ENCODE data around the gene TCP1. TPM values are rescaled to one million over a fixed set of nuclear protein-coding genes. Genes with fewer than 3 reads are reported as not detected.

Gene TCP1
- total RNA-seq, 1 donor from 2014 or later = 167 TPM

DNA sequence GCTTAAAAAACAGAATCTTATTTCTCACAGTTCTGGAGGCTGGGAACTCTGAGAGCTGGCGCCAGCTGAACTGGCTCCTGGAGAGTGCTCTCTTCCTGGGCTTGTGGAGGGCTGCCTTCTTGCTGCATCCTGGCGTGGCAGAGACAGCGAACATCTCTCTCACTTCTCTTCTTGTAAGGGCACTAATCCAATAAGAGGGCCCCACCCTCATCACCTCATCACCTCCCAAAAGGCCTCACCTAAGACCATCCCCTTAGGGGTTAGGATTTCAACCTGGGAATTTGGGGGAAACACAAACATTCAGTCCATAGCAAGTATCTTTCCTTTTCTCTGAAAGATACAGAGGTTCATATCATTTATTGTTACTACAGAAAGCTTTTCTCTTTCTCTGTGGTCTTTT is 34.6 kb upstream of the TCP1 start:
- no peaks in the 10 kb centered on the region for H3K27me3 Mint-ChIP-seq (ENCODE audit: unreplicated experiment)
- H3K4me3 Mint-ChIP-seq (ENCODE audit: unreplicated experiment) = no peak overlapping the region
- H3K27ac Mint-ChIP-seq (ENCODE audit: unreplicated experiment) = no peak overlapping the region
- H3K36me3 Mint-ChIP-seq (ENCODE audit: unreplicated experiment) = no peaks in the 10 kb centered on the region
- TF ChIP-seq, protein P1, sequence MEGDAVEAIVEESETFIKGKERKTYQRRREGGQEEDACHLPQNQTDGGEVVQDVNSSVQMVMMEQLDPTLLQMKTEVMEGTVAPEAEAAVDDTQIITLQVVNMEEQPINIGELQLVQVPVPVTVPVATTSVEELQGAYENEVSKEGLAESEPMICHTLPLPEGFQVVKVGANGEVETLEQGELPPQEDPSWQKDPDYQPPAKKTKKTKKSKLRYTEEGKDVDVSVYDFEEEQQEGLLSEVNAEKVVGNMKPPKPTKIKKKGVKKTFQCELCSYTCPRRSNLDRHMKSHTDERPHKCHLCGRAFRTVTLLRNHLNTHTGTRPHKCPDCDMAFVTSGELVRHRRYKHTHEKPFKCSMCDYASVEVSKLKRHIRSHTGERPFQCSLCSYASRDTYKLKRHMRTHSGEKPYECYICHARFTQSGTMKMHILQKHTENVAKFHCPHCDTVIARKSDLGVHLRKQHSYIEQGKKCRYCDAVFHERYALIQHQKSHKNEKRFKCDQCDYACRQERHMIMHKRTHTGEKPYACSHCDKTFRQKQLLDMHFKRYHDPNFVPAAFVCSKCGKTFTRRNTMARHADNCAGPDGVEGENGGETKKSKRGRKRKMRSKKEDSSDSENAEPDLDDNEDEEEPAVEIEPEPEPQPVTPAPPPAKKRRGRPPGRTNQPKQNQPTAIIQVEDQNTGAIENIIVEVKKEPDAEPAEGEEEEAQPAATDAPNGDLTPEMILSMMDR (IDR thresholded peaks at IDR 0.05) = no peak
- peaks cover 9% of the 10 kb centered on the region for H3K4me1 Mint-ChIP-seq (ENCODE audit: unreplicated experiment)
- no peaks in the 10 kb centered on the region for H3K9me3 Mint-ChIP-seq (ENCODE audit: unreplicated experiment)
- DNase-seq (ENCODE audit: extremely low spot score, unreplicated experiment) = no peak

DNA sequence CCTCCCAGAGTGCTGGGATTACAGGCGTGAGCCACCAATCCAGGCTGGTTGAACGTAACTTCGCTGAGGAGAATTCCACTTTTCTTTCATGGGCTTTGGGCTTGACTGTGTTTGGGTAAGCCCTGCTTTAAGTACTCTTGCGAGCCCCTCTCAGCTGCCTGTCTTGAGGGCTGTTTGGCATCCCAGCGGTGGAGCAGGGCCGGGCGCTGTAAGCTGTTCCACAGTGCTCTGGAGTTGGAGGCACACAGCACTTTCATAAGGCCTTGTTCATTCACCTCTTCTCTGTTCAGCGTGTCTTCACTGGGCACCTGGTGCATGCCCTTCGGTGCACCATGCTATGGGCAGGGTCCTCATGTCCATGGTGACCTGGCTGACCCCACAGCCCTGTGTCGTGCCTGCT is 32.3 kb upstream of the TCP1 start:
- Mint-ChIP-seq H3K9me3 (ENCODE audit: unreplicated experiment) (no peaks in the 10 kb centered on the region), H3K27ac (ENCODE audit: unreplicated experiment) (no peak overlapping the region), H3K36me3 (ENCODE audit: unreplicated experiment) (no peaks in the 10 kb centered on the region), H3K4me1 (ENCODE audit: unreplicated experiment) (peaks cover 9% of the 10 kb centered on the region), H3K27me3 (ENCODE audit: unreplicated experiment) (no peaks in the 10 kb centered on the region), H3K4me3 (ENCODE audit: unreplicated experiment) (no peak overlapping the region)
- TF ChIP-seq, protein P1 (IDR thresholded peaks at IDR 0.05) = no peak
- DNase-seq (ENCODE audit: extremely low spot score, unreplicated experiment) = no peak

DNA sequence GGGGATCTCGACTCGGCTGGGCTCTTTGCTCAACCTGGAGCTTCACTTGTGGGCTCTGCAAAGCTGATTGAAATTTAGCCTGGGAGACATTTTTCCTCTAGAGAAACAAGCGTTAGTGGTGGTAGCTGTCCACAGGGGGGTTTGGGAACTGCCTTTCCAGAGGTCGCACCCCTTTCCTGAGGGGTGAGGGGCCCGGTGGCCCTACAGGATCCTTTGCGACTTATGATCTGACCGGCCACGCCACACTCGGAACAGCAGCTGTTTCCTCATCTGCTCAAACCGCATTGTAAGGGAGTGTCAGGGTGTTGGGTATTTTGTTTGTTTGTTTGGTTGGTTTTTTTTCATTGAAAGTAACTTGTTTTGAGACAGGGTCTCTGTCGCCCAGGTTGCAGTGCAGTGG is 31.7 kb upstream of the TCP1 start:
- Mint-ChIP-seq H3K36me3 (ENCODE audit: unreplicated experiment) (no peaks in the 10 kb centered on the region), H3K9me3 (ENCODE audit: unreplicated experiment) (no peaks in the 10 kb centered on the region), H3K27me3 (ENCODE audit: unreplicated experiment) (no peaks in the 10 kb centered on the region), H3K4me3 (ENCODE audit: unreplicated experiment) (no peak overlapping the region), H3K27ac (ENCODE audit: unreplicated experiment) (no peak overlapping the region), H3K4me1 (ENCODE audit: unreplicated experiment) (peaks cover 9% of the 10 kb centered on the region)
- TF ChIP-seq, protein P1 (IDR thresholded peaks at IDR 0.05) = no peak
- no peak for DNase-seq (ENCODE audit: extremely low spot score, unreplicated experiment)

DNA sequence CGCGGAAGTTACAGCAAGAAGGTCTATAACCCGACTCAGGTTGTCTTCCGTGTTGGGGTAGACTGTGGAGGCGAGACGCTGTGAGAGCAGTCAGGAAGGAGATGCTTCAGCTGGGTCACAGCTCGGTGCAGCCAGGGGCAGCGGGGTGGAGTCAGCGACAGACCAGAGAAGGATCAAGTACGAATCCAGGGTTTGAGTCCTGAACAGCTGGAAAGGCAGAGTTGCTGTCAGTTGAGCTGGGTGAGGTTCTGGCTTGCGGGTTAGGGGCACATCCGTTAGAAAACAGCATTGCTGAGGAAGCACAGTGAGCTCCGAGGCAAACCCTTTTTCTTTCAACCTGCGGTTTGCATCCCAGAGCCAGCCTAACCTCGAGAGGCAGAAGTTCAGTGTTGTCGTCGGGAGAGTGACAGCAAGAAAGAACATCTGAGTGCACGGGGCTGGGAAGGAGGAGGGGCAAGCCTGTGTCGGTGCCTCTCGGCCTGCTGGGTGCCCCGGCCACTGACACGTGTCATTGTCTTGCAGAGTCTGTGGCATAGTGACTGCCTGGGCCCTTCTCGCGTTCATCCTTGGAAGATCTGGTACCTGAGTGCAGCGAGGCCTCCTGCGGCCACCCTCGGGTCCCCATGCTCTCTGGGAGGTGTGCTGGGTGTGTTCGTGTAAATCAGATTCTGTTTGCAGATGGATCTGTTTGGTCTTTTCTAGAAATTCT is 30.7 kb upstream of the TCP1 start:
- Mint-ChIP-seq H3K27ac (ENCODE audit: unreplicated experiment) (no peak overlapping the region), H3K9me3 (ENCODE audit: unreplicated experiment) (no peaks in the 10 kb centered on the region), H3K27me3 (ENCODE audit: unreplicated experiment) (no peaks in the 10 kb centered on the region), H3K36me3 (ENCODE audit: unreplicated experiment) (no peaks in the 10 kb centered on the region), H3K4me1 (ENCODE audit: unreplicated experiment) (peaks cover 9% of the 10 kb centered on the region), H3K4me3 (ENCODE audit: unreplicated experiment) (peak overlapping the region; percentile 38)
- TF ChIP-seq, protein P1 (IDR thresholded peaks at IDR 0.05) = no peak
- DNase-seq (ENCODE audit: extremely low spot score, unreplicated experiment) = no peak

DNA sequence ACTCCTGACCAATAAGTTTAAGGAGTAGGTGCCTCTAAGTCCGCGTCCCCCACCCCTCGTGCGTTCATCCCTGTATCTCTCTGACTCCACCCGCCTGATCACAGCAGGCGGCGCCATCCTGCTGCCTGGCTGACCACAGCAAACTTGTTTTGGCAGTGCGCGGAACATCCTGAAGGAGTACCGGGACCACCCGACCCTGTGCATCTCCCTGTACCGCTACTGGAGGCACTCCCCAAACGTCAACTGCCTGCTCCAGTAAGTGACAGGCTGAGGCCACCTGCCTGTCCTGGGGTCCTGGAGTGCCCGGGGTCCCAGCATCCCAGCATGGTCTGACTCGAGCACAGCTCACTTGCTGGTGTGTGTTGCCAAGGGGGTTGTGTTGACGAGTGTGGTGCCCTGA is 29.7 kb upstream of the TCP1 start:
- H3K4me1 Mint-ChIP-seq (ENCODE audit: unreplicated experiment) = peaks cover 9% of the 10 kb centered on the region
- TF ChIP-seq, protein P1 (IDR thresholded peaks at IDR 0.05) = no peak
- no peaks in the 10 kb centered on the region for H3K27me3 Mint-ChIP-seq (ENCODE audit: unreplicated experiment)
- H3K9me3 Mint-ChIP-seq (ENCODE audit: unreplicated experiment) = no peaks in the 10 kb centered on the region
- H3K27ac Mint-ChIP-seq (ENCODE audit: unreplicated experiment) = no peak overlapping the region
- no peaks in the 10 kb centered on the region for H3K36me3 Mint-ChIP-seq (ENCODE audit: unreplicated experiment)
- no peak for DNase-seq (ENCODE audit: extremely low spot score, unreplicated experiment)
- no peak overlapping the region for H3K4me3 Mint-ChIP-seq (ENCODE audit: unreplicated experiment)

All from osteocyte (in vitro differentiated cells).